AG10803 (cell line): ENCODE data around the gene FOXL1.

Experiments used
- DNase-seq: peaks from one replicate; pipeline ENCODE4 v3.0.0; 2010; ENCODE audit warnings: low read depth
- H3K4me3 ChIP-seq: 2 replicates; pipeline ENCODE4 v1.5.1; 2011; ENCODE audit warnings: mild to moderate bottlenecking, low read length, control low read depth
- TF ChIP-seq, protein P1 (sequence below): conservative IDR thresholded peaks from 2 replicates; pipeline ENCODE4 v1.5.1; 2011; ENCODE audit warnings: mild to moderate bottlenecking, low read length, control low read depth, inconsistent platforms

FOXL1 gene

DNA sequence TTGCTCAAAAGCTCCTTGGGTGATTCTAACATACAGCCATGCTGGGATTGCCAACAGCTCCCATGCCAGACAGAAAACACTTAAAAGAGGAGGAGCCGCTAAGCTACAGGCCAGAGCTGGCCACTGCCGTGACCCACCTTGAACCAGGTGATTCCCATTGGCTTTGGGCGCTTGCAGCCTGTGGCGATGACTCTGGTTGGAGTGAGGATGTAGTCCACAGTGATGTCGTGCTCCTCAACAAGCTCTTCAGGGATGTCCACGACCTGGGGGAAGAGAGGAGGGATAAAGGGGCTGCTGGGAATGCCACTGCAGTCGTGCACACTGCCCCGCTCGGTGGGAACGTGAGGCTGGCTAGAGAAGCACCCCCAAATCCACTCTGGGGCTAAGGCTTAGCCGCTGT lies 36.8 kb upstream of the FOXL1 start:
- H3K4me3 ChIP-seq: no peak overlapping the region
- TF ChIP-seq, protein P1, sequence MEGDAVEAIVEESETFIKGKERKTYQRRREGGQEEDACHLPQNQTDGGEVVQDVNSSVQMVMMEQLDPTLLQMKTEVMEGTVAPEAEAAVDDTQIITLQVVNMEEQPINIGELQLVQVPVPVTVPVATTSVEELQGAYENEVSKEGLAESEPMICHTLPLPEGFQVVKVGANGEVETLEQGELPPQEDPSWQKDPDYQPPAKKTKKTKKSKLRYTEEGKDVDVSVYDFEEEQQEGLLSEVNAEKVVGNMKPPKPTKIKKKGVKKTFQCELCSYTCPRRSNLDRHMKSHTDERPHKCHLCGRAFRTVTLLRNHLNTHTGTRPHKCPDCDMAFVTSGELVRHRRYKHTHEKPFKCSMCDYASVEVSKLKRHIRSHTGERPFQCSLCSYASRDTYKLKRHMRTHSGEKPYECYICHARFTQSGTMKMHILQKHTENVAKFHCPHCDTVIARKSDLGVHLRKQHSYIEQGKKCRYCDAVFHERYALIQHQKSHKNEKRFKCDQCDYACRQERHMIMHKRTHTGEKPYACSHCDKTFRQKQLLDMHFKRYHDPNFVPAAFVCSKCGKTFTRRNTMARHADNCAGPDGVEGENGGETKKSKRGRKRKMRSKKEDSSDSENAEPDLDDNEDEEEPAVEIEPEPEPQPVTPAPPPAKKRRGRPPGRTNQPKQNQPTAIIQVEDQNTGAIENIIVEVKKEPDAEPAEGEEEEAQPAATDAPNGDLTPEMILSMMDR: no peak
- DNase-seq: no peak

DNA sequence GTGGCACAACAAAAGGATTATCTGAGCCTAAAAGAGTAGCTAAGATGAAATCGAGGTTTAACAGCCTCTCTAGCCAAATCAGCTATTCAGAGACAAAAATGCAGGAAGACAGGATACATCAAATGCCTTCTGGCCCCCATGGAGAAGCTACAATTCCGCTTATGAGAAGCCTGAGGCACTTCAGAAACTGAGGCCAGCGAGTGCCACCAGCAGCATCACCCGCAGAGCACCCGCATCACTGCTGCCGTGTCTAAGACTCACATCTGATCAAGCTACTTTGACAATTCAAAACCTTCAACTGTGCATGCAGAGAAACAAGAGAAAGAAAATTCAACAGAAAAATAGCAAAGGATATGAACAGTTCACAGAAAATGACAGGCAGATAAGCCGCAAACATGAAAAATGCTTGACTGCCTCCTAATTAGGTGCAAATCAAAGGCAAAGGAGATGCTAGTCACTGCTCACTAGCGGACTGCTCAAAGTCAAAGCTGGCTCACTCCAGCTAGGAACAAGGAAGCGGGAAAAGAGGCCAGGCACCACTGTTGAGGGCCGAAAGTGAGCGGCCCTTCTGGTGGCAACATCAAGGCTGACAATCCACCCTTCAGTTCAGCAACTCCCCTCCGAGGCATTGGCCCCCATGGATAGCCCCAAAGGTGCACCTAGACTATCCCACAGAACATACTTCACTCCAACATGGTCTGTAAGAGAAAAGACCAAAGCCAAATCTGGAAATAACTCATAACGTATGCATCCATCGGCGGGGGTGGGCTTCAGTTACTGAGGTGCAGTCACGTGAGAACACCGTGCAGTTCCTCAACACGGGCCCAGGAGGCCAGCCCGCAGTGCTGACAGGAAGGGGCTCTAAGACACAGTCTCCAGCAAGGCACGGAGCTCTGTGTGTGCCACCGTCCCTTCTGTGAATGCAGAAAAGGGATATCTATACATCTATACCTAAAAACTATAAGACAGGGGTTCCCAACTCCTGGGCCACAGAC lies 35.3 kb upstream of the FOXL1 start:
- TF ChIP-seq, protein P1: no peak
- H3K4me3 ChIP-seq: no peak overlapping the region
- DNase-seq: no peak

DNA sequence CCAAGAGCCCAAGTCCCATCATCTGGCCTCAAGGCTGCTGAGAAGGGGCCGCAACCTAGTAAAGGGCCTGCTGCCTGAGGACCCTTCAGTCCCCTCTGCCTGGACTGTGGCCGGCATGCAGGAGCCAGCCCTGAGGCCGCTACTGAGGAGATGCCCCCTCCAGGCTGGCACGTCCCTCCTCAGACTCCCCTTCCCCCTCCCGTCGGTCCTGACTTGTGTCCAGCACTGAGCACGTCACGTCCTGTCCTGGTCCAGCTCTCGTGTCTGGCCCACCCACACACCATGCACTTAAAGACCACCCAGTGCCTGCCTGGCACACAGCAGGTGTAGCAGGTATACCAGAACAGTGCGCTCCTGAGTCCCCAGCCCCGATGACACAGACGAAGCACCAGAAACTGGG lies 32.9 kb upstream of the FOXL1 start:
- H3K4me3 ChIP-seq: no peak overlapping the region
- TF ChIP-seq, protein P1: no peak
- no peak for DNase-seq

DNA sequence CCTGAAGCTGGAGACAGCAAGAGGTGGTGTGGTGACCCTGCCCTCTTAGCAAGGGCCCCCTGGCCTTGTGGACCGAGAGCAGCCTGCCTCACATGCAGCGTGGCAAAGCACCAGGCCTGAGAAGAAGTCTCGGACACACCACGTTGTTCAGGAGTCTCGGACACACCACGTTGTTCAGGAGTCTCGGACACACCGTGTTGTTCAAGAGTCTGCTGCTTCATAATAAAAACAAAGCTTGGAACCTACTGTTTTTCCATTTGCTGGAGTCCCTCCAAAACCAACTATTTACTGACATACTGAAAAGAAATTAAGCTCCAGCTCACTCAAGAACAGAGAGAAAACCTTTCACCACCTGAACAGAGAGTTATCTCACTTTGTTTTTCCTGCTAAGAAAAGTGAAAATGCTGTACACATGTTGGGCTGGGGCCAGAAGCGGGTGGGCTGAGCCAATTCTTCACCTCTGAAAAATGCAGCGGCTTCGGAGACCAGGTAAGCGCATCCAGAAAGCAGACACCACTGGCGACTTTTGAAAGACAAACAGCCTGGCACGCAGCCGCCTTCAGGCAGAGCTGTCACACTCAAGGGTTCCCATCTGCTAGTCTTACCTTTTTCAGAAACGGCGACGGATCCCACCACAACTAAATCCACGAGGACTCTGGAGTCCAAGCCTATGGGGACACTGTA lies 32.3 kb upstream of the FOXL1 start:
- TF ChIP-seq, protein P1: no peak
- H3K4me3 ChIP-seq: no peak overlapping the region
- DNase-seq: no peak

DNA sequence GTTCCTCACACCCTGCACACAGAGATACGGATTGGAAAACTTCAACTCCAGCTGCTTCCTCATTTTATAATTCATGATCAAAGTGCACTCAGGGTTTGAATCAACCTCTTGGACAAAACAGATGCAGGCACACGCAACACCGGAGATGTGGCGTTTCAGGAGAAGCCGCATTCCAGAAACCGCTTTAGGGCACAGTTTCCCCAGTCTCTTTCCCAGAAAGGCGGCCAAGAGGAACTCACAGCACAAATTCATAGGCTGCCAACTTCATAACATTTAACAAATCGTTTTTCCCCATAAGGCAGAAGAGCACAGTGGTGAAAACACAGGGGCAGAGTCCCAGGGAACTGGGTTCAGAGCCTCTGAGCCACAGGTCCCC lies 31.7 kb upstream of the FOXL1 start:
- no peak overlapping the region for H3K4me3 ChIP-seq
- DNase-seq: no peak
- TF ChIP-seq, protein P1: no peak

DNA sequence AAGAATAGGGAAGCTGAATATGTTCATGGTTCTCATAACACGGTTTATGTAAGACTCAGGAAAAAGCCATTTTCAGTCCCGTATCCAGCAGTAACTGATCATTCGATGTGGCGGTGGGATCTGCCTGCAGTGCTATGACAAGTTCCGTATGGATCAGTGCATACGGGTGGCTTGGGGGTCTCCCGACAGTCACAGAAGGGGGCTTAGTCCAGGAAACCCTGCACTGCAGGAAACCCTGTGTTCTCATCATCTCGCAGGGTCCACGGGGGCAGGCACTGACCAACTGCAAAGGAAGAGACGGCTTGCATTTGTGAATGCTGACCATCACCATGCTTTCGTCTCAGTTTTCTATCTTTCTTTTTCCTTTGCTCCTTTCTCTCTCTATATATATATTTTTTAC lies 31.1 kb upstream of the FOXL1 start:
- H3K4me3 ChIP-seq: no peak overlapping the region
- TF ChIP-seq, protein P1: no peak
- no peak for DNase-seq
